T-helper 2 cell treated with Interferon-gamma antibody and Interleukin-4, amounts not matched to agents 5 μg/mL and 100 μg/mL, for 36 hours (primary cell): ENCODE results near the gene AGAP1.

Source experiments
- DNase-seq: peaks from one replicate; pipeline ENCODE4 v3.0.0; 2021; ENCODE audit warnings: low spot score
- H3K27ac Mint-ChIP-seq: one replicate; pipeline ENCODE4 v1.8.0; 2021; ENCODE audit warnings: mild to moderate bottlenecking, mixed read lengths
- H3K27me3 Mint-ChIP-seq: one replicate; pipeline ENCODE4 v1.8.0; 2021; ENCODE audit warnings: low read depth, mixed read lengths
- H3K36me3 Mint-ChIP-seq: one replicate; pipeline ENCODE4 v1.8.0; 2021; ENCODE audit warnings: low read depth, mixed read lengths
- H3K4me1 Mint-ChIP-seq: one replicate; pipeline ENCODE4 v1.8.0; 2021; ENCODE audit warnings: low read depth, mixed read lengths
- H3K4me3 Mint-ChIP-seq: one replicate; pipeline ENCODE4 v1.8.0; 2022; ENCODE audit warnings: mild to moderate bottlenecking, moderate library complexity, mixed read lengths
- H3K9me3 Mint-ChIP-seq: one replicate; pipeline ENCODE4 v1.8.0; 2021; ENCODE audit warnings: mixed read lengths

The AGAP1 gene

DNA sequence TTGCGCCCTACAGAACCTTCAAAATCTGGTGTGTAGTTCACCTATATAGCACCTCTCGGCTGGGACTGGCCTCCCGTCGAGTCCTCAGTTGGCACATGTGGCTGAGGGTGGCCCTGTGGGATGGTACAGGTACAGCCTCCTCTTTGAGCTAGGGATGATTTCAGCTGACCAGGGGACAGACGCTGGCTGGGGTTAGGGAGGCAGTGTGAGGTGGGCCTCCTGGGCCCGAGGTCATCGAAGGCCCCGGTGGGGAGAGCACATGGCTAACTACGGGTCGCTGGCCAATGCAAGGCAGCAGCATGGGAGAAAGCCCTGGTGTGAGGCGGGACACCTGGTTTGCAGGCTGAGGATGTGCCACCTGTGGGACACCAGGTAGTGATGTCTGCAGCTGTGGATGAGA lies 369.6 kb downstream of the AGAP1 start:
- Mint-ChIP-seq H3K36me3 (no peaks in the 10 kb centered on the region), H3K27me3 (peaks cover 11% of the 10 kb centered on the region), H3K9me3 (no peaks in the 10 kb centered on the region), H3K4me1 (no peaks in the 10 kb centered on the region), H3K27ac (no peak overlapping the region), H3K4me3 (no peak overlapping the region)
- DNase-seq, result no peak

DNA sequence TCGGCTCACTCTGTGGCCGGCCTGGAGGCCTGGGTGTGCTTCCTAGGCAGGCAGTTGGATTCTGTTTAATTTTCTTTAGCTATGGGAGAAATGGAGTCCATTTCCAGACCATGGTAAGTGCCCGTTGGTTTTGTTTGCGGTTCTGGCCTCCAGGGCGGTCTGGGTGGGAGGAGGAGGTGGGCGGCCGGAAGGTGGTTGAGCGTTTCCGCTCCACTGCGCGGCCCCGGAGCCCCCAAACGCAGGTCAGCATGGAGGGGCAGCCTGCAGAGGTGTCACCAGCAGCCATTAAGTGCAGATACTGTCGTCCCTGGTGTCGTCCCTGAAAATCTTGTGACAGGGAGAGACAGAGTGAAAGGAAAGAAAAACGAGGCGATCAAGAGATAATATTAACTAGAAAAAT lies 370.5 kb downstream of the AGAP1 start:
- Mint-ChIP-seq H3K4me3 (no peak overlapping the region), H3K27ac (no peak overlapping the region), H3K27me3 (peaks cover 11% of the 10 kb centered on the region), H3K4me1 (no peaks in the 10 kb centered on the region), H3K9me3 (no peaks in the 10 kb centered on the region), H3K36me3 (no peaks in the 10 kb centered on the region)
- DNase-seq, result no peak

DNA sequence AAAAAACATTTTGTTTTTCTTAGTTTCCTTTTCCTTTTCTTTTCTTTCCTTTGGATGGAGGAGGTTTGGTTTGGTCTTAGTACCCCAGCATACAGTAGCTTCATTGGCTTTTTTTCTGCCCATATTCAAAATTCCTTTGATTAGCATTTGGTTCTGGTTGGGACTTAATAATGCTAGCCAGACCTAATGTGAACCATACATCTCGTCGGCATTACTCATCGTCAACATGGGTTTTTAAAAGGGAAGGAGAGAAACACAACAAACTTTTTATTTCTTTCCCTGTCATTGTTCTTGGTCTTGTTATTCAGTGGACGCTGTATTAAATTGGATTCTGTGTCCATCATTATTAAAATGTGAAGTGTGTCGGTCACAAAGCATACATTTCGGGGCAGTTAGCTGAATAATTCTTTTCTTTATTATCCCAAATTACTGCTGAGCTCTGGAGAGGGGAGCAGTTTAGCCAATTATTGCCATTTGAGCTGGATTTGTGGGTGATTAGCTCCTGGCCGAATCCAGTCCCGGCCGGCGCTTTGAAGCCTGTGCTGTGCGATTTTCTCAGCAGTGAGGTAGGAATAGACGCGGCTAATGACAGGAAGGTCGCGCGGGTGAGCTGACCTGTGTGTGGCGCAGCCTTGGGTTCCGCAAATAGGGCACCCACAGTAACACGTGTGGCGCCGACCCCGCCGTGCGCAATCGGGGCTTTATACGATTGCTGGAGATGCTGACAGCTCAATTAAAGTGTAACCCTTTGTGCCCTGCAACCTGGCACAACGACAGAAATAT lies 371.1 kb downstream of the AGAP1 start:
- Mint-ChIP-seq H3K27me3 (peaks cover 11% of the 10 kb centered on the region), H3K9me3 (no peaks in the 10 kb centered on the region), H3K4me1 (no peaks in the 10 kb centered on the region), H3K36me3 (no peaks in the 10 kb centered on the region), H3K27ac (no peak overlapping the region), H3K4me3 (no peak overlapping the region)
- no peak for DNase-seq

DNA sequence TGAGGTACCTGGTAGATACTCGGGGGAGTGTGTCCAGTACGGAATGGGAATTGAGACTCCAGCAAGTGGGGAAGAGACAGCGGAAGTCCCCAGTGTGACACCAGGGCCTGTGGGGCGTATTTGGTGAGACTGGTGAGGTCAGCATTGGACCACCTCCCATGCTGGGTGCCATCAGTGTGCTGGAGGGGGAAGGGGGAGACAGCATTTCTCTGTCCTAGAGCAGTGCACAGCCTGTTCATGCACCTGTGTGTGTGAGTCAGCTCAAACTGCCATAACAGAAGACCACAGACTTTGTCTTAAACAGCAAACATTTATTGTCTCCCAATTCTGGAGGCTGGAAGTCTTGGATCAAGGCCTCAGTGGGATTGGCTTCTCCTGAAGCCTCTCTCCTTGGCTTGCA lies 372.5 kb downstream of the AGAP1 start:
- H3K27ac Mint-ChIP-seq, result no peak overlapping the region
- no peak overlapping the region for H3K4me3 Mint-ChIP-seq
- H3K27me3 Mint-ChIP-seq, result peaks cover 11% of the 10 kb centered on the region
- no peaks in the 10 kb centered on the region for H3K36me3 Mint-ChIP-seq
- H3K9me3 Mint-ChIP-seq, result no peaks in the 10 kb centered on the region
- DNase-seq, result no peak
- H3K4me1 Mint-ChIP-seq, result no peaks in the 10 kb centered on the region

DNA sequence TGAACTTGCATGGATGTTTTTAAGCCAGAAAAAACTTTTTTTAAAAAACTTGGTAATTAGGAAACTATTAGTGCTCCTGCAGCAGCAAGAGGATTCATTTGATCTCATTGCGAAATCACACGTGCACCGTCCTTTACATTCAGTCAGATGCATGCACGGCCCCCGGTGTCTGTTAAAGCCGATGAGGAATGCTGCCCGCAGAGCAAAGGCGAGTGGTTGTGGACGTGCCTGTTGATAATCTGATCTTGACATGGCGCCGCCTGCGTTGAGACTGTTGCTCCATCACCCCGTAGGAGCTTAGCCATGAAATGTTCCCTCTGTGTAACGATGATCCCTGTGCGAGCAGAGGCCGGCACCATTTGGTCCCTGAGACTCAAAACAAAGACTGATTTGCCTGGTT lies 374.4 kb downstream of the AGAP1 start:
- Mint-ChIP-seq H3K4me3 (no peak overlapping the region), H3K9me3 (no peaks in the 10 kb centered on the region), H3K36me3 (no peaks in the 10 kb centered on the region), H3K27ac (no peak overlapping the region), H3K4me1 (no peaks in the 10 kb centered on the region), H3K27me3 (peaks cover 11% of the 10 kb centered on the region)
- no peak for DNase-seq

DNA sequence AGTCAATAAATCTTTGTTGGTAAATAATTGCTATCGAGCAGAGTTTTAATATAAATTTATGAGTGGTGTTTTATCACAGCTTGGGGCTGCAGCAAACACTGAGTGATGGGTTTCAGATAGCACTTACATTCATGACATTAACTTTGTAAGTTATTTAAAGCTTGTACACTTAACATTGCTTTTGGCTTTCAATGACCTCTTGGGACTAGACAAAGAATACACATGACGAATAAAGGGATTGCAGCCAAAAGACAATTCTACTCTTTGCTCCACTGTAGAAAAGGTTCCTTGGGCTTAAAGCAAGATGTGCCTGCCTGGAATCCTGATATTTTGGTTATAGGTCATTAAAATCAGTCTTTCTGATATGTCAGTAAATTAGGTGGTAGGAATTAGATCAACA lies 374.8 kb downstream of the AGAP1 start:
- no peaks in the 10 kb centered on the region for H3K9me3 Mint-ChIP-seq
- no peaks in the 10 kb centered on the region for H3K4me1 Mint-ChIP-seq
- no peaks in the 10 kb centered on the region for H3K36me3 Mint-ChIP-seq
- no peak overlapping the region for H3K27ac Mint-ChIP-seq
- H3K4me3 Mint-ChIP-seq, result no peak overlapping the region
- no peak for DNase-seq
- H3K27me3 Mint-ChIP-seq, result peaks cover 10% of the 10 kb centered on the region

DNA sequence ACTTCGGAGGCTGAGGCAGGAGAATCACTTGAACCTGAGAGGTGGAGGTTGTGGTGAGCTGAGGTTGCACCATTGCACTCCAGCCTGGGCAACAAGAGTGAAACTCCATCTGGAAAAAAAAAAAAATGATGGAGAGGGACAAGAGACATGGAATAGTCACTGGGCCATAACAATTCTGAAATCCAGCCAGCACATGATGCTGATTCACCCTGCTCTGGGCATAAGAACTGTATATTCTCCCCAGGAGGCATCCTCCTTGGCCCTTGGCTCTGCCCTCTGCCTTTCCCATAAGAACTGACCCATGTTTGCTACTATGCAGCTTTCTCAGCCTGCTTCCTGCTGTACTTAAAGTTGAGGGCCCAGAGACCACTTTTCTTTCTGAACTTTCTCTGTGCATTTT lies 376.7 kb downstream of the AGAP1 start:
- Mint-ChIP-seq H3K27ac (no peak overlapping the region), H3K9me3 (no peaks in the 10 kb centered on the region), H3K4me1 (no peaks in the 10 kb centered on the region), H3K4me3 (no peak overlapping the region), H3K27me3 (no peaks in the 10 kb centered on the region), H3K36me3 (no peaks in the 10 kb centered on the region)
- DNase-seq, result no peak

DNA sequence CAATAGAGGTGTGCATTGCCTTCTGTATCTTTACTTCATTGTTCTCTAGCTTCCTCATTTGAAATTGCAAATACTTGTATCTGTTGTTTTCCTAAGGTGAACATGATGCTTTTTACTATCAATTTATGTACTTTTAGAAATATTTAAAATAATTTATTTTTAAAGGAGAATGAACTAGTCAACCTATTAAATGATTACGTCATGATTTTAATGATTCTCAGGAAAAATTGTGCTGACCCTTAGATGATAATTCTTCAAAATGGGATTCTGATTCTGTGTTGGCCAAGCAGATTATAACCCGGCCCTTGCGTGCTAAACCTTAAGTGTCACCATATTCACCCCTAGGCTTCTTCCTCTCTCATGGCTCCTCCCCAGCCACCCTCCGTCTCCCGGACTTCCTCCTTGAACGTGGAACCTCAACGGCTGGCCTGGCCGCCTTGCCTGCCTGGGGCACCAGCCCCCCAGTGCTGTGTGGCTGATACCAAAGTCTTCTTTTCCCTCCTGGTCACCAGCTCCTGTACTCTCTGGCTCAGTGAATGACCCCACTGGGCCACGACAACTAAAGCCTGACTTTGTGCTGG lies 382.3 kb downstream of the AGAP1 start:
- no peaks in the 10 kb centered on the region for H3K27me3 Mint-ChIP-seq
- H3K4me1 Mint-ChIP-seq, result no peaks in the 10 kb centered on the region
- H3K4me3 Mint-ChIP-seq, result no peak overlapping the region
- H3K27ac Mint-ChIP-seq, result no peak overlapping the region
- no peaks in the 10 kb centered on the region for H3K36me3 Mint-ChIP-seq
- no peak for DNase-seq
- no peaks in the 10 kb centered on the region for H3K9me3 Mint-ChIP-seq

DNA sequence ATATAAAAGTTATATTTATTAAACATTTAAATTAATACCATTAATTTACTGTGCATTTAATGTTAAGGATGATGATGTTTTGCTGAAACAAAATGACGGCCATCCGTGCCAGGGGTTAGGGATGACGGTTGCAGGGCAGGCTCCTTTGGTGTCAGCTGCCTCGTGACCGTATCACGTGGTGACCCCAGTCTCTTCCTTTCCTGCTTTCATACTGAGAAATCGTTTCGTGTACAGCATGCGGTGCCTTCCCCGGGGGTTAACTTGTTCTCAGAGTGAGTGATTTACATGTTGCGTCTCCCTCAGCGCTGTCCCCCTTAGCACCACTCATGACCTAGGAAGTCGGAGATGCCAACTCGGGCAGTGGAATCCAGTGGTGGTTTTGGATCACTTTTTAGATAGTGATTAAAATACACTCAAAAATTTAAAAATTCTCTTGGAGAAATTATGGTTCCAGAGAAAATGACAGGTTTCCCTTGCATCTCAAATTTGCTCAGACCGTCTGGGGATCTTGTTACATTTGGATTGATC lies 383.5 kb downstream of the AGAP1 start:
- Mint-ChIP-seq H3K4me1 (no peaks in the 10 kb centered on the region), H3K4me3 (no peak overlapping the region), H3K36me3 (no peaks in the 10 kb centered on the region), H3K27ac (no peak overlapping the region), H3K9me3 (no peaks in the 10 kb centered on the region), H3K27me3 (no peaks in the 10 kb centered on the region)
- no peak for DNase-seq

DNA sequence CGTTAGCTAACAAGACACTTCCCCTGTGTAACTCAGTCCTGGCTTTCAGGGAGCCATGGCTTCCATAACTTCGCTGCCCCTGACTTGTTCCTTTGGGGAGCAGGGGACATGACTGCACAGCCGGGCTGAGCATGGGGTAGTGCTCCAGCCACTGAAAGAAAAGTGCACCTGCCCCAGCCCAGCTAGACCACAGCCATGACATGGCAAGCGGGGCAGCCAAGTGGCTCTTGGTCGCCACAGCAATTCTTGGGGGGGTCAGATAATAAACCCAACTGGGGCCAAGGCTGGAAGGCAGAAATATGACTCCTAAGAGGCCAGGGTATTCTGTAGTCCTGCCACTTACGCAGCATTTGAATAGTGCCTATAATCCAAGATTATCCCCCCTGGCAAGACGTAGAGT lies 385.3 kb downstream of the AGAP1 start:
- DNase-seq, result no peak
- Mint-ChIP-seq H3K4me3 (no peak overlapping the region), H3K4me1 (no peaks in the 10 kb centered on the region), H3K27me3 (no peaks in the 10 kb centered on the region), H3K9me3 (no peaks in the 10 kb centered on the region), H3K36me3 (no peaks in the 10 kb centered on the region), H3K27ac (no peak overlapping the region)

DNA sequence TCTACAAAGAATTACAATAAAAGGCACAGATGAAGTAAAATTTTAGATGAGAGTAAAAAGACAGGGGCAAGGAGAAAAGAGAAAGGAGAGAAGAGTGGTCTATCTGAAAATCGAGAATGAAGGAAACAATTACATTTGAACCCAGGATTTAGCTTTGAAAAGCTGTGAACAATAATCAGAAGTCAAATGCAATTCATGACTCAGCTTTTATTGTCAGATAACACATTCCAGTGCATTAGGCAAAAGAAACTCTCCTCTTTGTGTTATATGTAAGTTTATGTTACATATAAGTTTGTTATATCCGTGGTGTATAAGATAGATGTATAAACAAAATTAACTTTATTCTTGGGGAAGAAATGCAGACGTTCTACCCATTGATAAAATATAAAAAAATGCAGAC lies 389.8 kb downstream of the AGAP1 start:
- Mint-ChIP-seq H3K27ac (no peak overlapping the region), H3K36me3 (no peaks in the 10 kb centered on the region), H3K9me3 (no peaks in the 10 kb centered on the region), H3K4me3 (no peak overlapping the region), H3K27me3 (no peaks in the 10 kb centered on the region), H3K4me1 (no peaks in the 10 kb centered on the region)
- DNase-seq, result no peak

DNA sequence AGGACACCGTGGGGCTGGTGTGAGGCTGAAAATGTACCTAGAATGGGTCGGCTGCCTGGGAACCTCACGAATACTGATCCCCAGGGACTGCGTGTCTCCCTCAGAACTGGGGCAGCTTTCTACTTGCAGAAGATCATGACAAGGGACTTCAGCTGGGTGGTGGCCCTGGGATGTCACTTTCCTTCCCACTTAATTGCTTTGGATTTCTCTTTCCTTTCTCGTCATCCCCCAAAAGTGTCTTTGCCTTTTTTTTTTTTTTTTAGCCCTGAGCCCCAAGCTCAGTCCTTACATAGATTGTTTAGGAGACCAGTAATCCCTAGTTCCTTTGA lies 395.4 kb downstream of the AGAP1 start:
- Mint-ChIP-seq H3K4me1 (no peaks in the 10 kb centered on the region), H3K27ac (no peak overlapping the region), H3K9me3 (no peaks in the 10 kb centered on the region), H3K36me3 (no peaks in the 10 kb centered on the region), H3K27me3 (no peaks in the 10 kb centered on the region), H3K4me3 (no peak overlapping the region)
- DNase-seq, result no peak

DNA sequence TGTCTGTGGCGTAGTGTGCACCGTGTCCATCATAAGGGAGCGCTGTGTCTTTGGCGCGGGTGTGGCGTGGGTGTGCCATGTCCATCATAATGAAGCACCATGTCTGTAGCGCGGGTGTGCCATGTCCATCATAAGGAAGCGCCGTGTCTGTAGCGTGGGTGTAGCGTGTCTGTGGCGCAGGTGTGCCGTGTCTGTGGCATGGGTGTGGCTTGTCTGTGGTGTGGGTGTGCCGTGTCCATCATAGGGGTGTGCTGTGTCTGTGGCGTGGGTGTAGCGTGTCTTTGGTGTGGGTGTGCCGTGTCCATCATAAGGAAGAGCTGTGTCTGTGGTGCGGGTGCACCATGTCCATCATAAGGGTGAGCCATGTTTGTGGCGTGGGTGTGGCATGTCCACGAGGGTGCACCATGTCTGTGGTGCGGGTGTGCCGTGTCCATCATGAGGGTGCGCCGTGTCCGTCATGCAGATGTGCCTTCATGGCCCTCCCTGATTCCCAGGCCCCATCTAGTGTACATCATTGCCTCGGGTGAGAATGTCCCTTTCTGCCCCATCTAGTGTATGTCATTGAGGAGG lies 399.4 kb downstream of the AGAP1 start:
- H3K27me3 Mint-ChIP-seq, result no peaks in the 10 kb centered on the region
- H3K9me3 Mint-ChIP-seq, result no peaks in the 10 kb centered on the region
- no peak for DNase-seq
- H3K4me1 Mint-ChIP-seq, result no peaks in the 10 kb centered on the region
- H3K27ac Mint-ChIP-seq, result no peak overlapping the region
- no peak overlapping the region for H3K4me3 Mint-ChIP-seq
- no peaks in the 10 kb centered on the region for H3K36me3 Mint-ChIP-seq

DNA sequence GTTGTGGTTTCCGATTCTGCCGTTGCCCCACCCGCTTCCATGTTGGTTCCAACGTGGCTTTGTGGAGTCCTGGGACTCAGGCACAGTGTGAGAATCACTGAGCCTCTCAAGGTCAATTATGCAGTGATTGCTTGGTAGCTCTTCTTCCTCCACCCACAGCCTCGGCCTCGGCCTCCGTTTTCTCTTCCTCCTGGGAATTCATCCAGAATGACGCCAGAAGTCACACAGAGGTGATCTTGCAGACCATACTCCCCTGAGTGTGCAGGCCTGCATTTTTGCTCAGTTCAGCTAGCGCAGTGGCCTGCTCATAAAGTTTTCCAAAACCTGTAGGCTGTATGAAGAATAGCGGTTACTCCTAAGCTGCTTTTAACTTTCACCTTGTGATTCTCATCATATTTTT lies 401.0 kb downstream of the AGAP1 start:
- H3K4me1 Mint-ChIP-seq, result no peaks in the 10 kb centered on the region
- H3K27me3 Mint-ChIP-seq, result no peaks in the 10 kb centered on the region
- H3K9me3 Mint-ChIP-seq, result no peaks in the 10 kb centered on the region
- H3K36me3 Mint-ChIP-seq, result no peaks in the 10 kb centered on the region
- H3K27ac Mint-ChIP-seq, result no peak overlapping the region
- no peak for DNase-seq
- H3K4me3 Mint-ChIP-seq, result no peak overlapping the region
